NOMO-1 treated with DMSO at 0.1 percent for 48 hours (cell line): ENCODE results near the gene AFAP1L2.
"Not testable (repeated sequence)": the region's sequence is repeated elsewhere in the genome, so short reads cannot be mapped to it uniquely, and the experiment has no call there.

Experiments used
- DNase-seq: peaks from one replicate; lab custom pipeline; 2025; ENCODE audit not compliant: unreplicated experiment; lab: John Stamatoyannopoulos, UW

The AFAP1L2 gene

GRCh38 chr10:114364726-114365125, 39.6 kb downstream of the AFAP1L2 start:
- DNase-seq, result no peak

GRCh38 chr10:114363745-114364454, 40.4 kb downstream of the AFAP1L2 start:
- no peak for DNase-seq

GRCh38 chr10:114362826-114363355, 41.4 kb downstream of the AFAP1L2 start:
- no peak for DNase-seq

- no peak for DNase-seq
Measured at GRCh38 chr10:114359953-114360345, 44.4 kb downstream of the AFAP1L2 start.

GRCh38 chr10:114359041-114359952, 45.0 kb downstream of the AFAP1L2 start:
- DNase-seq, result no peak

- no peak for DNase-seq
Measured at GRCh38 chr10:114357515-114357996, 46.7 kb downstream of the AFAP1L2 start.

GRCh38 chr10:114356751-114357514, 47.4 kb downstream of the AFAP1L2 start:
- DNase-seq, result no peak

- DNase-seq, result no peak
Measured at GRCh38 chr10:114356126-114356525, 48.2 kb downstream of the AFAP1L2 start.

- no peak for DNase-seq
Measured at GRCh38 chr10:114353383-114353782, 50.9 kb downstream of the AFAP1L2 start.

- DNase-seq, result no peak
Measured at GRCh38 chr10:114352653-114353298, 51.5 kb downstream of the AFAP1L2 start.

- DNase-seq, result no peak
Measured at GRCh38 chr10:114350751-114351150, 53.6 kb downstream of the AFAP1L2 start.

- DNase-seq, result no peak
Measured at GRCh38 chr10:114349522-114350215, 54.6 kb downstream of the AFAP1L2 start.

- DNase-seq, result not testable (repeated sequence)
Measured at GRCh38 chr10:114349071-114349470, 55.2 kb downstream of the AFAP1L2 start.

- DNase-seq, result no peak
Measured at GRCh38 chr10:114347791-114348190, 56.5 kb downstream of the AFAP1L2 start.

GRCh38 chr10:114347241-114347640, 57.1 kb downstream of the AFAP1L2 start:
- peak; percentile 1 for DNase-seq

- no peak for DNase-seq
Measured at GRCh38 chr10:114346176-114347031, 57.9 kb downstream of the AFAP1L2 start.

GRCh38 chr10:114345701-114346100, 58.6 kb downstream of the AFAP1L2 start:
- DNase-seq, result no peak

- no peak for DNase-seq
Measured at GRCh38 chr10:114343623-114344505, 60.4 kb downstream of the AFAP1L2 start.
